Dermis blood vessel endothelial cell (primary cell): Measurements from ENCODE around the gene PRICKLE2. TPM values are rescaled to one million over a fixed set of nuclear protein-coding genes. Genes with fewer than 3 reads are reported as not detected.
"Not testable (repeated sequence)": the region's sequence is repeated elsewhere in the genome, so short reads cannot be mapped to it uniquely, and the experiment has no call there.

Source experiments
- DNase-seq: peaks from one replicate; pipeline ENCODE4 v3.0.0; 2010
- total RNA-seq: library from RNA; depleted of rRNA; stranded (reverse); fragments of >200 nt; gene quantifications from 2 replicates; pipeline ENCODE4 v1.2.3, GENCODE V29; 2014

Gene PRICKLE2
- total RNA-seq, 1 donor from 2014 or later: 3.2 TPM

DNA sequence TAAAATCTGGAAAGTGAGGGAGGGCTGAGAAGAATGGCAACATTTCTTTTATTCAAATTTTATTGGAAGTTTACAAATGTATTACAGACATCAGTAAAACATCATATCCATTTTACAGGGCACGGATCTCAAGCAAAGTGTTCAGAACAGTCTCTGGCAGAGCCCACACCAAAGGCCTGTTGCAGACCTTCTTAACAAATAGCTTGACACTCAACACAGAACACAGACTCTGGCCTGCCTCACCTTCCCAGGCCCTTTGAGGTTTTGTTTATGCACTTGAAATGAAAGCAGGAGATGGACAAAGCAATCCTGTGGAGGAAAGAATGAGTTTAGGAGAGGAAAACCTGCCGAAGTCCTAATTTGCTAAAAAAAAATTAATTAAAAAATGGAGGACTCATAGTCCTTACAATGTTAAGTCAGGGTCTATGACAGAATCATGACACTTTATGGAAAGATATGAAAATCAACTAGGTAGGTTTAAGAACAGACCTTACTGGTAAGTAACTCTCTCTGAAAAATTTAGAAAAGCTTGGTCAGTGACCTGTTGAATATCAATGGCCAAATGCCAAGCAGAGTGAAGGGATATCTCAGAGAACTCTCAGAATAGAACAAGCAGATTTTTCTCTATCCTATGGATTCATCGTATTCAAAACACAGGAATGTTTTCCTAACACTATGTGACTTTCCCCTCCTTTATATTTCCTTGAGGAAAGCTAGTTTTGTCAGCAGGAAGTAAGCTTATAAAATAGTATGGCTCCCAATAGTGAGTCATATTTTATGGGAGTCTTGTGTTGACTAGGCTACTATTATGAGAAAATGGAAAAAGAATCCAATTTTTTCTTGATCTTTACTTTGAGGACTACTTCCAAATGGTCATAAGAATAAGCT, 131.2 kb downstream of the PRICKLE2 start:
- no peak for DNase-seq

DNA sequence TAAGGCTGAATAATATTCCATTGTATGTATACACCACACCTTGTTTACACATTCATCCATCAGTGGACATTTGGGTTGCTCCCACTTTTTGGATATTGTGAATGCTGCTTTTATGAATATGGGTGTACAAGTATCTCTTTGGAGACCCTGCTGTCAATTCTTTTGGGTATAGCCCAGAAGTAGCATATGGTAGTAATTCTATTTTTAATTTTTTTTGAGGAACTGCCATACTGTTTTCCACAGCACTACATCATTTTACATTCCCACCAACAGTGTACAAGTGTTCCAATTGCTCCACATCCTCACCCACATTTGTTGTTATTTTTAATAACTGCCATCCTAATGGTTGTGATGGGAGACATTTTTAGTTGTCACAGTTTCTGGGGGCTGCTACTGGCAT, 132.1 kb downstream of the PRICKLE2 start:
- DNase-seq: no peak

- no peak for DNase-seq
Measured at GRCh38 chr3:64091501-64091900, 133.8 kb downstream of the PRICKLE2 start.

DNA sequence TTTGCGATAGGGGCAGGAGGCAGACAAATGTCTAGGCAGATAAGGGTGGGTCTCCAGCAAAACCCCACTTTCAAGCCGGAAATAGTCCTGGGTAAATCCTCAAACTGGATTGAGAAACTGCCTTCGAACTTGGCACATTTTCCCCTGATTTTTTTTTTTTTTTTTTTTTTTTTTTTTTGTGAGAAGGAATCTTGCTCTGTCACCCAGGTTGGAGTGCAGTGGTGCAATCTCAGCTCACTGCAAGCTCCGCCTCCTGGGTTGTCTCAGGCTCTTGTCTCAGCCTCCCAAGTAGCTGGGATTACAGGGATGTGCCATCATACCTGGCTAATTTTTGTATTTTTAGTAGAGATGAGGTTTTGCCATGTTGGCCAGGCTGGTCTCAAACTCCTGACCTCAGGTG, 135.9 kb downstream of the PRICKLE2 start:
- not testable (repeated sequence) for DNase-seq

DNA sequence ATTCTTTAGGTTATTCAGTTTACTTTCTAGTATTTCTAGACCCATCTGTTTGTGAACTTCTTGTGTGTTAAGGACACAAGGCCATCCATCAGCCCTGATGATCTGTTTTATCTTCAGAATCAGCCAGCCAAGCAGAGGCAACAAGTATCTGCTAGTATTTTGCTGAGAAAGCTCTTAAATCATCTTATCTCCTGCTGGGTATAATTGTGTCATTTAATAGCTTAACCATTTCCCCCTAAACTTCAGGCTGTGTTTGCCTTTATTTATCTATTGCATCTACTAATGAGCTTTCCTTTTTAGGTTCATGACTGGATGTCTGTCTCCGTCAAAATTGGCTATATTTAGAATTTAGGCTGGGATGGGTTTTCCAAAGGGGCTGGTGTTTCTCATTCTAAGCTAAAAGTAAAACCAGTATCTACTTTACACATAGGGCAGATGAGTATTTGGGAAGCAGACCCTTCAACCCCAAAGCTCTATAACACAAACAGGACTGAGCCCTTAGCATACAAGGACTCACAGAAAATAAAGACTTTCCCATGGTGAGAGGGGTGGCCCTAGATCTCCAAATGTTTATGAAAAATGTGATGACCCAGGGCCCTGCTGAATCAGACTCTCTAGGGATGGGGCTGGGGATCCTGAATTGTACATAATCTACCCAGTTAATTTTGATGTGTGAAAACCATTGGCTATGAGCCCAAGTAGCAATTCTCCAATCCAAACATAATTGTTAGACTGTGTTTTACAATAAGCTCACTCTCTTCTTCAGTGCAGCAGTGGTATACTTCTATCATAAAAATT, 136.7 kb downstream of the PRICKLE2 start:
- DNase-seq: no peak

- no peak for DNase-seq
Measured at GRCh38 chr3:64086479-64087252, 138.6 kb downstream of the PRICKLE2 start.

GRCh38 chr3:64084640-64085039, 140.6 kb downstream of the PRICKLE2 start:
- DNase-seq: no peak

GRCh38 chr3:64083575-64083974, 141.7 kb downstream of the PRICKLE2 start:
- no peak for DNase-seq

DNA sequence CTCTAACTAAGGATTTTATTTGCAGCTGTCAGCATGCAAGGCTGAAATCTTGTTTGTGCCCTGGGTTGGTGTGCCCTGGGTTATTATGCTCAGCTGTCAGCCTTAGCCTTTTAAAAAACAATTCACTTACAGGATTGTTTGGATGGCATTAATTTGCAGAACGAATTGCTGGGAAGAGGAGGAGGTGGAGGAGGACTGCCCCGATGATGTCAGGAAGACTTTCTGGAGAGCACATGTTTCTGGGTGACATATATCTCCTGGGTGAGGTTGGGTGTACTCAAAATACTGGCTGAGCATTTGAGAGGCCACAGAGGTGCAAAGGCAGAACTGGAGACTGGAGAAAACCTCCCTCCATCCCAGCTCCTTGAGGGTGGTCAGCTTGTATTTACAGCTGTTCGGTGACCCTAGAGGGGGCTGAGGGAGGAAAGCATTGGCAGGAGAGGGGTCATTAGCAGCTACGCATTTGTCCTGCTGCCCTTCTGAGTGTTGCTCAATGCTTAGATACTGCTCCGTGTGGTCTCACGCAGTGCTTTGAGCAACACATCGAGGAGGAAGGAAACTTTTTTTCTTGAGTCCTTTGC, 142.2 kb downstream of the PRICKLE2 start:
- no peak for DNase-seq

- DNase-seq: no peak
Measured at GRCh38 chr3:64082411-64082810, 142.9 kb downstream of the PRICKLE2 start.

- DNase-seq: no peak
Measured at GRCh38 chr3:64081235-64081630, 144.0 kb downstream of the PRICKLE2 start.

DNA sequence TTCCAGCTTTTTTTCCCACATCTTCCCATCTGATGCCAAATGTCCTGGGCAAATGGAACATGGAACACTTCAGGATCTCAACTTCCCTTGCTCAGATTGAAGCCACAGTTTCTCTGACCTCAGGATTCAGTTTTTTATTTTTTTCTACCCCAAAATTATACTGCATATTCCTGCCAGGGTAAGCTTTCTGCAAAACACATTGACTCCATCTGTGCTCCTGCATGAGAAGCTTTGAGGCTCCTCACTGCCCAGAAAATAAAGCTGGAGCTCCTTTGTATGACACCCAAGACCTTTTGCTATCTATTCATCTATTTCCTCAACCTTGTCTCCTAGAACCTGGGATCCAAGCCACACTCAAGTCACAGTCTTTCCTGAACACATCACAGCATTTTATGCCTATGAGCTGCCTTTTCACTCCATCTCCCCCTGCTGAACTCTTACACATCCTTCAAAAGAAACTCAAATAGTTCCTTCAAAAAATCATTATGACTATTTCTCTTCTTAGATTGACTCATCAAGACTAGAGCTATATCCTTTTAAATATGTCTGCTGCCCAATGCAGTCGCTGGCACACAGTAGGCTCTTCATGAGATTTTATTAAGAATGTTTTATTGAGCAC, 144.5 kb downstream of the PRICKLE2 start:
- DNase-seq: no peak

DNA sequence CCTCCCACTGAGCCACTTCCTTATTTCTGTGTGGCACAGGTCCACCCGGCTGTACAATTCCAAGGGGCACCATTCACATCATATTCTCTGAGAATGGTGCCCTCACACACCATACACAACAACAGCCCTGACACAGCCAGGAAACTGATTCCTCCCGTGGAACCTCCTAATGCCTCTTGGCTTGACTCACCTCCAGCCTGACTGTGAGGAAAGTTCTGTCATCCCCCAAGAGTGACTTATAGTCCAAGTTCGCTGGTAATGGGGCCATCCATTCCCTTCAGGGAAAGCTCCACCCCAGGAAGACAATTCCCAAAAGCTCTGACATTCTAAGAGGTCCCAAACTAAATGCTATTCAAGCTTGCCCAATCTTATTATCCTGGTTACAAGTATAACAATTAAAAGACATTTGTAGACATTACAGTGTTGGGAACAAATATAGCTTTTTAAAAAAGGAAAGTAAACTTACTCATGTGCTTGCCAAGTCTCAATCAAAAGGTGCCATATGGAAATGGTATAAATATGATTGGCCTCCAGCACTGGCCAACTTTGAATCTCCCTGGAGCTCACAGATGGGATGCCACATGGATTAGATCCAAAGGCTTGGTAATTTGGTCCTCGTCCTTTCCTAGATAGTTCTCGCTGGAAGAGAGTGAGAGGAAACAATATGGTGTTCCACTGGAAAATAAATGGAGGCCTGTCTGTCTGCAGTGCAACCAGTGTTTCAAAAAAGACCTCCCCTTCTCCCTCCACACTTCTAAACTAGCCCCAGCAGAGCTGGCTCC, 145.7 kb downstream of the PRICKLE2 start:
- DNase-seq: no peak

GRCh38 chr3:64078966-64079365, 146.3 kb downstream of the PRICKLE2 start:
- DNase-seq: no peak

DNA sequence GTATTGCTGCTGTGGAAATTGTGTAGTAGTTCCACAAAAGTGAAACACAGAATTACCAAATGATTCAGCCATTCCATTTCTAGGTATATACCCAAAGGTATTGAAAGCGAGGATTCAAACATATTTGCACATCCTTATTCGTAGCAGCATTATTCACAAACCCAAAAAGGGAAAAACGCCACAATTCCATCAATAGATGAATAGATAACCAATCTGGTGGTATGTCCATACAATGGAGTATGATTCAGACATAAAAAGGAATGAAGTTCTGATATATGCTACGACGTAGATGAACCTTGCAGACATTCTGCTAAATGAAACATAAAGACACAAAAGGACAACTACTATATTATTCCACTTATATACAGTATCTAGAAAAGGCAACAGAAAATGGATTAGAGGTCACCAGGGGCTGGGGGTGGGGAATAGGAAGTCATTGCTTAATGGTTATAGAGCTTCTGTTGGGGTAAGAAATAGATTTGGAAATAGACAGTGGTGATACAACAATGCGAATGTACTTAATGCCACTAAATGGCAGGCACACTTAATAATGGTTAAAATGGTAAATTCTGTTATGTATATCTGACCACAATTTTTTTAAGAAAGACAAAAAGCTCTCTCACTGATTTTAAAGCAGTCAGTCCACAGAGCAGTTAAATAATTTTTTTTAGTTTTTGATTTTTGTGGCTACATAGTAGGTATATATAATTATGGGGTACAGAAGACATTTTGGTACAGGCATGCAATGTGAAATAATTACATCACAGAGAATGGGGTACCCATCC, 150.2 kb downstream of the PRICKLE2 start:
- DNase-seq: no peak

- DNase-seq: no peak
Measured at GRCh38 chr3:64074060-64074459, 151.2 kb downstream of the PRICKLE2 start.

- DNase-seq: no peak
Measured at GRCh38 chr3:64073158-64073761, 152.0 kb downstream of the PRICKLE2 start.

DNA sequence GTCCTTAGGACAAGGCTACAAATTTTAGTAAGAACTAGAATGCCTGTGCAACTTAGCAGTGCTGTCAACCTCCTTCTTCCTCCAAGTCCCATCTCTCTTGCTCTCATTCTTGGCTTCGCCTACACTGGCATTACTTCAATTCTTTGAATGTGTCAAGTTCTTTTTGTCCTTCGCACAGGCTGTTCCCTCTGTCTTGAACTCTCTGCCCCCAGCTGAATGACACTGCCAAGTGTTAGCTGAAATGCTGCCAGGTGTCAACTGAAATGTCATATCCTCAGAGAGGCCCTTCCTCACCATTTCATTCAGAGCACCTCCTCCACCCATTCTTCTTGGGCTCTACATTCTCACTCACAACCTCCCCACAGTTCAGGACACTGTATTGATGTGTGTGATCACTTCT, 153.1 kb downstream of the PRICKLE2 start:
- no peak for DNase-seq

- DNase-seq: no peak
Measured at GRCh38 chr3:64070704-64071103, 154.6 kb downstream of the PRICKLE2 start.
